SKM-1 (cell line): ENCODE data around the gene OR8I2.
"Not testable (repeated sequence)": the region's sequence is repeated elsewhere in the genome, so short reads cannot be mapped to it uniquely, and the experiment has no call there.

Experiments
- DNase-seq: peaks from one replicate; lab custom pipeline; 2025; ENCODE audit not compliant: unreplicated experiment; lab: John Stamatoyannopoulos, UW

The OR8I2 gene

DNA sequence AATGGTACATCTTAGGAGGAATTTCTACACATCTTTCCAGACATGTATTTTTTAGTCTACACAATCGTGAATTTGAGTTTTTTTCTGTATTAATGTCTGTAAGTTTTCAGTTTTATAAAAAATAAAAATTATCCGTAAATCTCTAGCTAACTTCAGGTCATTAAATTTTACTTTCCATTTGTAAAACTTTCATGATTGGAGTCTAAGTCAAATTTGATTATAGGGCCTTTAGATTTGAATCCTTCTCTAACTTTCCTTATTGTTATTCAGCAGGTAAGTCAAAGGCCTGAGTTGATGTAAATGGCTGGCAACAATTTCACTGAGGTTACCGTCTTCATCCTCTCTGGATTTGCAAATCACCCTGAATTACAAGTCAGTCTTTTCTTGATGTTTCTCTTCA lies at the start of gene OR8I2:
Gene OR8I2, plus strand, starts transcription at position 301 of the 400 bp plus-strand sequence. Its CDS starts 0 bp downstream, at position 301.
- no peak for DNase-seq

DNA sequence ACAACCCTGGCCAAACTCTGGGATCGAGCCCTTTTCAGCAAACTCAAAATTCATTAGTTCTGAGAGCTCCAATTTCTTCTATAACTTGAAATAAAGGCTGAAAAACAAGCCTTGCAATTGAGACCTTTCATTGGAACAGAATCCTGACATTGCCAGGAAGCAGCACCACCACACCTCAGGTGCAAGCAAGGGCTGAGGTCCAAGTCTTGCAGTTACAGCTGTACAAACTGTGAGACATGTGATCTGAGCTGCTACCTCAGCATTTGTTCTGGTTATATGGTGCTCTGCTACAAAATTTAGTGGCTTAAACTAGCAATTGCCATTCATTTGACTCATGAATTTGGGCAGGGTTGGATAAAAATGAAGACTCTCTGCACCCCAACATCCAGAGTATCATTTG lies 47.6 kb upstream of the OR8I2 start:
- no peak for DNase-seq

DNA sequence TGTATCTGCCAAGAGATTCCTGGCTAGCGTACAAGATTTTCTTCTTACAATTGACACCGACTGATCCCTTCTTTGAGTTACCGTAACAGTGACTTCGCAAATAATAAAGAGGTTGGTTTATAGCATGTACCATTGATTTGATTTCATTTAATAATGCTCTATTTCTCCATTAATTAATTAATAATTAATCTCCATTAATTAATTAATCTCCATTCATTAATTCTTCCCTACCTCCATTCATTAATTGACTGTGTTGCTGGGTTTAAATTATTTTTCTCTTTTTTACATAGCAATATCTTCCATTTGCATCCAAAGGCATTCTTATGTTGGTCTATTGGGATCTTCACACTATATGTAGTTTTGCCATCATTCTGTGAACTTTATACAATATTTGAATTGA lies 44.6 kb upstream of the OR8I2 start:
- DNase-seq = no peak

DNA sequence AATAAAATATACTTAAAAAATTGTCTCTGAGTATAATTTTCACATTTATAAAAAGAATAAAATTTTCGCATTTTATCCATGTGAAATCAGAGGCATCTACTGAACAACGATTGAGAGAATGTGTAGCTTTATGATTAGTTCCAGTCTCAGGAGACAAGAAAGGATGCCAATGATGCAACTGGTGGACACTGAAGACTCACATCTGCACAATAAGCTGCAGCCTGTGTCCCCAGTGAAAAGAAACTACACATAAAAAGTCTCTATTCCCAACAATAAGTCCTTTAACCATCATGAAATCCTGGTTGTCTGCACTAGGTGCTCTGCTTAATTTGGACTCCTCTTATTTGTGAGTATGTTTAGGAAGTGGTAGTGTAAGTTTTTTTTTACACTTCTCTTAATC lies 43.6 kb upstream of the OR8I2 start:
- DNase-seq = no peak

DNA sequence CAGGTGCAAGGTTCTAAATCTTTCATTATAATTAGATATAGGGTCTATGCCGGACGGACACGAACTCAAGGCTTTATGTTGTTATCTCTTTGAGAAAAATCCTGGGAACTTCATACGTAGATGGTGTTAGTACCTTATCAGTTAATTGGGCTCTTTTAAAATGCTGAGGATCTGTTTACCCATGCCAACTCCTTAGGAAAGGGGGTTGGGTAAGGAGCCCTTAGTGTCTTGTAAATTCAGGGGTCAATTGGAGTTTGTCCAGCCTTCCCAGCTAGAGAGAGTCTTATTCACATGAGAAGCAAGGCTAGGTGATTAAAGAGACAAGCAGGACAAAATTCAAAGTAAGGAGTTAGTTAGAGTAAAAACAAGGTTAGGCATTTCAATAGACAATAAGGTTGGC lies 36.7 kb upstream of the OR8I2 start:
- not testable (repeated sequence) for DNase-seq

DNA sequence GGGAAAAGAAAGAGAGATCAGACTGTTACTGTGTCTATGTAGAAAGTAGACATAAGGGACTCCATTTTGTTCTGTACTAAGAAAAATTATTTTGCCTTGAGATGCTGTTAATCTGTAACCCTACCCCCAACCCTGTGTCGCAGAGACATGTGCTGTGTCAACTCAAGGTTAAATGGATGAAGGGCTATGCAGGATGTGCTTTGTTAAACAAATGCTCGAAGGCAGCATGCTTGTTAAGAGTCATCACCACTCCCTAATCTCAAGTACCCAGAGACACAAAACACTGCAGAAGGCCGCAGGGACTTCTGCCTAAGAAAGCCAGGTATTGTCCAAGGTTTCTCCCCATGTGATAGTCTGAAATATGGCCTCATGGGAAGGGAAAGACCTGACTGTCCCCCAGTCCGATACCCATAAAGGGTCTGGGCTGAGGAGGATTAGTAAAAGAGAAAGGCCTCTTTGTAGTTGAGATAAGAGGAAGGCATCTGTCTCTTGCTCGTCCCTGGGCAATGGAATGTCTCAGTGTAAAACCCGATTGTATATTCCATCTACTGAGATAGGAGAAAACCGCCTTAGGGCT lies 35.4 kb upstream of the OR8I2 start:
- not testable (repeated sequence) for DNase-seq

DNA sequence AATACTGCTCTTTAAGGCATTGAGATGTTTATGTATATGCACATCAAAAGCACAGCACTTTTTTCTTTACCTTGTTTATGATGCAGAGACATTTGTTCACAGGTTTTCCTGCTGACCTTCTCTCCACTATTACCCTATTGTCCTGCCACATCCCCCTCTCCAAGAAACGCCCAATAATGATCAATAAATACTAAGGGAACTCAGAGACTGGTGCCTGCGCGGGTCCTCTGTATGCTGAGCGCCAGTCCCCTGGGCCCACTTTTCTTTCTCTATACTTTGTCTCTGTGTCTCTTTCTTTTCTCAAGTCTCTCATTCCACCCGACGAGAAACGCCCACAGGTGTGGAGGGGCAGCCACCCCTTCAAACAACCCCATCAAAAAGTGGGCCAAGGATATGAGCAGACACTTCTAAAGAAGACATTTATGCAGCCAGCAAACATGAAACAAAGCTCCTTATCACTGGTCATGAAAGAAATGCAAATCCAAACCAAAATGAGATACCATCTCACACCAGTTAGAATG lies 34.8 kb upstream of the OR8I2 start:
- DNase-seq = not testable (repeated sequence)

DNA sequence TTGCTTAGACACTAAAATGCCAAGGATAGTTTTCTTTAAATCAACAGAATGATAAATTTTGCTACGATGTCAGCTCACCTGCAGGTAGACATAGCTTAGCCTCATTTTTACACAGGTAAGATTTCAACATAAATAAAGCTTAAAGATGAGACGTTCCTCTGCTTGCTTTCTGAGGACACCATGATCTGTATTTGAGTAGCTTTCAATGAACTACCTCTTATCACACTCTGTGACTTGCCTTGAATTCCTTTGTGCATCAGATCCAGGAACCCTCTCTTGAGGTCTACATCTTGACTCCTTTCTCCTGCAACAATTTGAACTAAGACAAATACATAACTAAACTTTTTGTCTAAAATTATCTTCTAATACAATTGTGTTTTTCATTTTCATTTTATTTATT lies 26.1 kb upstream of the OR8I2 start:
- no peak for DNase-seq

DNA sequence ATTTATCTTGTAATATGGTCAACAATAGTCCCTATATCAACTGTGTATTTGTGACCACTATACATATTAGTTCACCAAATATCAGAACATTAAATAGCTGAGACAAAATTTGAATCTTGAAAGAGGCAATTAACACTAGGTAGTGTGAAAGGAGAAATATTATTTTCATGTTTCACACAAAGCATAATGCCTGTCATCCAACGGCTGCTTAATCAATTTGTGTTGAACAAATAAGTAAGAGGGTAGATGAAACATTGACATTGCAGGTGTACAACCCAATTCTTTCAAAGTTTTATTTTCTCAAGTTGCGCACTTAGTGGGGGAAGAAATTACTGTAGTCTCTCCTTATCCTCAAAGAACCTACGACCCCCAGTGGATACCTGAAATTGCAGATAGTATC lies 3.4 kb upstream of the OR8I2 start:
- DNase-seq = no peak

DNA sequence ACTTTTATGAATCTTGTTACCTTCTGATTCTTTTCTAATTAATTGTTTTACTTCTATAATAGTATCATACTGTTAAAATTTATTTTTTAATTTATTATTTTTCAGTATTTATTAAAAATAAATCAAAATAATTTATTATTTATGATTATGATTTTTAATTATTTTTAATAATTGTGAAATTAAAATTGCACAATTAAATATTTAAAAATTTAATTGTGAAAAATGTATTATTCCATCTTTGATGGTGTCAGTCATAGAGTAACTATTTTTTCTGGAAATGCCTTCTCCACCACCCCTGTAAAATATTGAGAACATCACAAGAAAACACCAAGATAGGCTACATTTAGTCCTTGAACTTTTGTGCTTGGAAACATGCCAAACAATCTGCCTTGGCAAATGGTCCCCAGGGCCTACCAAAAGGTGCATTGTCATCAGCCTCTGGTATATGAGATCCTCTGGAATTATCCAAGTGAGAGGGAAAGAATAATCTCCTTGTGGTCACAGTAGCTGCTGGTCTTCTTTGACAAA lies 10.2 kb downstream of the OR8I2 start, which contains the start of gene OR8H2:
Gene OR8H2, plus strand, starts transcription at position 478 of the 528 bp plus-strand sequence. CDS start 1,356 bp downstream, outside the sequence.
- DNase-seq = no peak

DNA sequence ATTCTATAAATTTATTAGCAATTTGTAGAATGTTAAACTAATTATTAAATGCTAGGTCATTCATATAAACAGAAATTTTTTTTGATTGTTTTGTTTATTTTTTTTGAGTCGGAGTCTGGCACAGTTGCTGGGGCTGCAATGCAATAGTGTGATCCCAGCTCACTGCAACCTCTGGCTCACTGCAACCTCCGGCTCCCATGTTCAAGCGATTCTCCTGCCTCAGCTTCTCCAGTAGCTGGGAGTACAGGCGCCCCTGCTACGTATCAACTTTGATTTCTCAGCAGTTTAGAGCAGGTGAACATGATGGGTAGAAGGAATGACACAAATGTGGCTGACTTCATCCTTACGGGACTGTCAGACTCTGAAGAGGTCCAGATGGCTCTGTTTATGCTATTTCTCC lies 29.0 kb downstream of the OR8I2 start, which contains the start of gene OR8H3:
Gene OR8H3, plus strand, starts transcription at position 301 of the 400 bp plus-strand sequence. Its CDS starts 0 bp downstream, at position 301.
- no peak for DNase-seq

DNA sequence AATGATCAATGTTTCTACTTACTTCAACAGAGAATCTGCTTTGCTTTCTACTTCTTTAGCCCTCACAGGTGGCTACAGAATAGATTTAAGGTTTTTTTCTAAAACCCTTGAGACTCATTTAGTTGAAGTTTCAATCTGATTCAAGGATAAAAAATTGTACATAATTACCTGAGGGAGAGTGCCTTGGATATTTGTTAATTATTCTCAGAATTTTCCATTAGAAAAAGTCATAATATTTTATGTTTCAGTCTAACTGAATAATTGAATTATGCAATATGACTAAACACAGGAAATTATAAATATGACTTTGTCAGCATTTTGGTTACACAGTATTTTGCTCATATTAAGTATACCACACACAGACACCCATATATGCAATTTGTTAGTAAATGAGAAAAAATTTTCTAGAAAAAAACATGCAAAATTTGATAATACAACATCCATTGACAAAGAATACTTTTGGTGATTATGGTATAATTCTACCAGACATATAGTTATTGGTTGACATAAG lies 47.1 kb downstream of the OR8I2 start, which contains the start of gene OR8J3:
Gene OR8J3, minus strand, starts transcription at position 51 of the 511 bp plus-strand sequence. CDS start 2,483 bp downstream, outside the sequence.
- no peak for DNase-seq

DNA sequence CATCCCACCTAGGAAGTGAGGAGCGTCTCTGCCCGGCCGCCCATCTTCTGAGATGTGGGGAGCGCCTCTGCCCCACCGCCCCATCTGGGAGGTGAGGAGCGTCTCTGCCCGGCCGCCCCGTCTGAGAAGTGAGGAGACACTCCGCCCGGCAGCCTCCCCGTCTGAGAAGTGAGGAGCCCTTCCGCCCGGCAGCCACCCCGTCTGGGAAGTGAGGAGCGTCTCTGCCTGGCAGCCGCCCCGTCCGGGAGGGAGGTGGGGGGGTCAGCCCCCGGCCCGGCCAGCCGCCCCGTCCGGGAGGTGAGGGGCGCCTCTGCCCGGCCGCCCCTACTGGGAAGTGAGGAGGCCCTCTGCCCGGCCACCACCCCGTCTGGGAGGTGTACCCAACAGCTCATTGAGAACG lies 50.6 kb downstream of the OR8I2 start:
- not testable (repeated sequence) for DNase-seq
